Uterus (tissue), 2 donors: ENCODE data around the gene BLNK.

Experiments used
- CTCF ChIP-seq, 4 experiments: fragments of 200-600 bp in 2 of 4; fragments of 450-650 bp in 2 of 4; sonication (generic) in 2 of 4; IDR thresholded peaks; one replicate each; pipeline ENCODE4 v1.5.1; 2016 to 2019; ENCODE audit warnings: antibody characterized with exemption in 4 of 4, mild to moderate bottlenecking in 2 of 4, moderate library complexity in 1 of 4
- POLR2A ChIP-seq, 2 donors: fragments of 450-650 bp; IDR thresholded peaks; one replicate each; pipeline ENCODE4 v1.6.1; 2016; ENCODE audit warnings: antibody characterized with exemption in 2 of 2, mild to moderate bottlenecking in 1 of 2, moderate library complexity in 1 of 2

- TF ChIP-seq CTCF (IDR thresholded peaks at IDR 0.05) (no peak), POLR2A (IDR thresholded peaks at IDR 0.05) (no peak)
These were observed 4.5 kb upstream of the BLNK start for GRCh38 chr10:96275685-96276418.
